Body of pancreas (tissue), 4 donors: ENCODE data around the gene KCNQ5. TPM values are rescaled to one million over a fixed set of nuclear protein-coding genes. Genes with fewer than 3 reads are reported as not detected.
"Not testable (repeated sequence)": the region's sequence is repeated elsewhere in the genome, so short reads cannot be mapped to it uniquely, and the experiment has no call there.

Experiments used
- ATAC-seq: fragments of 150-250 bp; one replicate; pipeline ENCODE4 v1.9.1; 2016
- DNase-seq, 4 donors: peaks; one replicate each; pipeline ENCODE4 v3.0.0-alpha.2; 2019
- H3K27ac ChIP-seq, 4 donors: fragments of 200-600 bp; sonication (generic); 1 replicate in 3 of 4; 2 replicates in 1 of 4; pipeline versions ENCODE4 v1.5.1 to v1.6.1; 2016 to 2019; ENCODE audit warnings: mild to moderate bottlenecking in 1 of 4, mixed read lengths in 1 of 4, moderate library complexity in 1 of 4
- H3K27me3 ChIP-seq, 2 donors: fragments of 200-600 bp; sonication (generic); one replicate each; pipeline ENCODE4 v1.6.0; 2016; ENCODE audit warnings: mild to moderate bottlenecking in 1 of 2
- H3K36me3 ChIP-seq, 2 donors: fragments of 200-600 bp; sonication (generic); replicated peaks in 1 of 2; 2 replicates each; pipeline ENCODE4 v1.5.1; 2016; ENCODE audit warnings: low read depth in 2 of 2; ENCODE audit not compliant: insufficient read depth in 1 of 2
- H3K4me1 ChIP-seq: fragments of 200-600 bp; sonication (generic); one replicate; pipeline ENCODE4 v1.6.0; 2016
- H3K4me3 ChIP-seq, 2 donors: fragments of 200-600 bp; sonication (generic); 1 replicate in 1 of 2; 2 replicates in 1 of 2; pipeline ENCODE4 v1.5.1; 2016 to 2019
- H3K9me3 ChIP-seq, 3 donors: fragments of 200-600 bp; sonication (generic); 1 replicate in 2 of 3; 2 replicates in 1 of 3; pipeline ENCODE4 v1.5.1; 2016
- POLR2A ChIP-seq, 3 donors: fragments of 450-650 bp; IDR thresholded peaks; one replicate each; pipeline ENCODE4 v1.6.1; 2016; ENCODE audit warnings: antibody characterized with exemption in 3 of 3, mild to moderate bottlenecking in 2 of 3
- WGBS, 2 donors: methylation state at CpG; one replicate each; pipeline ENCODE4 v1.1.5; 2017; 5-methylcytosine and 5-hydroxymethylcytosine counted together
- intact Hi-C: fragments of 100-400 bp; cut with DNase I; formaldehyde crosslinking; loops from one replicate; pipeline ENCODE4 v1.15.1; 2023
- total RNA-seq, 2 donors: library from RNA; depleted of rRNA; stranded (reverse); fragments of >200 nt; gene quantifications; one replicate each; pipeline ENCODE4 v1.1.0, GENCODE V29; 2016
- TF ChIP-seq, protein P1 (sequence below), 7 experiments: fragments of 450-650 bp in 4 of 7; fragments of 200-600 bp in 3 of 7; sonication (generic) in 3 of 7; IDR thresholded peaks; one replicate each; pipeline ENCODE4 v1.5.1; 2016 to 2019; ENCODE audit warnings: antibody characterized with exemption in 7 of 7

The KCNQ5 gene
- 1 to 10 TPM; 1.0 to 1.6 TPM for total RNA-seq

DNA sequence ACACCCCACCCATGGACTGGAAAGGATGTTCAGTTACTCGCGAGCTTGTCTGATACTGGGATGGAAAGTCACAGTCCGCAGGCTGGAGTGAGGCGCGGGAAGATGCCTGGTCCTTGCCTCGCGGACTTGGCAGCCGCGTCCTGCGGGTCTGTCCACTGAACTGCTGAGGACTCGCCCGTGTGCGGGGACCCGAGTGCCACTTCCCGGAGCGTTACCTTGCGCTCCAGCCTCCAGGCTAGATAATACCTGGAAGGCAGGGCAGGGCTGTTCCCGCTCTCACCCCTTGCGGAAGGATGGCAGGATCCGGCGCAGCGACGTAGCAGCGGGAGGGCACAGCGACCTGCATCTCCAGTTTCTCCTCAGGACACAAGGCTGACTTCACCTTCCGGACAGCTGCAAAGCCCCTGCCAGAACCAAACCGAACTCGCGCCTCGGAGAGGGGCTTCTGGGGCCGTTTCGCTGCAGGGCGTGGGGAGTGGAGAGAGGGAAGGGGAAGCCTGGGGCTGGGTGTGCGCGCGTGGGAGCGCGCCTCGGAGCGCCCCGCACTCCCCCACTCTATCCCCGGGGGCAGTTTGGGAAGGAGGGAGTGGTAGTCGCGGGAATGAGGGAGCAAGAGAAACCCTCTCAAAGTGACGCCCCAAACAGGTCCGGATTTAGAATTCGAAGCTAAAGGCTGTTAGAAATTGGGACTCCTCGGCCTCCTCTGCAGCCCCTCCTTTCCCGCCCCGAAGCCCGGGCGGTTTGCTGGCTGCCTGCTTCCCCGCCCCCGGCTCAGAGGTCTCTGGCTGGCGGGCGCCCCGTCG, at the start of gene KCNQ5:
Gene KCNQ5, plus strand, starts transcription at position 774 of the 803 bp plus-strand sequence.
- intact Hi-C loops, result no loop called here
- Histone ChIP-seq H3K36me3 (no peaks in the 10 kb centered on the region), H3K4me3 (peak within 1 kb of the TSS; percentile 18 to 48), H3K9me3 (peaks cover 0 to 3% (median 0%) of the 10 kb centered on the region in 3 donors), H3K4me1 (peaks cover 35% of the 10 kb centered on the region), H3K27ac (no peak within 1 kb of the TSS), H3K27me3 (no peaks in the 10 kb centered on the region)
- ATAC-seq, result peak; percentile 43
- WGBS, 2 donors, result 0 to 1% methylated on average over 9 to 54 of the region's 58 CpGs
- peak in 2 of 4 donors; percentile 2 to 25 for DNase-seq
- TF ChIP-seq POLR2A (IDR thresholded peaks at IDR 0.05), result no peak
- TF ChIP-seq, protein P1, sequence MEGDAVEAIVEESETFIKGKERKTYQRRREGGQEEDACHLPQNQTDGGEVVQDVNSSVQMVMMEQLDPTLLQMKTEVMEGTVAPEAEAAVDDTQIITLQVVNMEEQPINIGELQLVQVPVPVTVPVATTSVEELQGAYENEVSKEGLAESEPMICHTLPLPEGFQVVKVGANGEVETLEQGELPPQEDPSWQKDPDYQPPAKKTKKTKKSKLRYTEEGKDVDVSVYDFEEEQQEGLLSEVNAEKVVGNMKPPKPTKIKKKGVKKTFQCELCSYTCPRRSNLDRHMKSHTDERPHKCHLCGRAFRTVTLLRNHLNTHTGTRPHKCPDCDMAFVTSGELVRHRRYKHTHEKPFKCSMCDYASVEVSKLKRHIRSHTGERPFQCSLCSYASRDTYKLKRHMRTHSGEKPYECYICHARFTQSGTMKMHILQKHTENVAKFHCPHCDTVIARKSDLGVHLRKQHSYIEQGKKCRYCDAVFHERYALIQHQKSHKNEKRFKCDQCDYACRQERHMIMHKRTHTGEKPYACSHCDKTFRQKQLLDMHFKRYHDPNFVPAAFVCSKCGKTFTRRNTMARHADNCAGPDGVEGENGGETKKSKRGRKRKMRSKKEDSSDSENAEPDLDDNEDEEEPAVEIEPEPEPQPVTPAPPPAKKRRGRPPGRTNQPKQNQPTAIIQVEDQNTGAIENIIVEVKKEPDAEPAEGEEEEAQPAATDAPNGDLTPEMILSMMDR (IDR thresholded peaks at IDR 0.05), result no peak

DNA sequence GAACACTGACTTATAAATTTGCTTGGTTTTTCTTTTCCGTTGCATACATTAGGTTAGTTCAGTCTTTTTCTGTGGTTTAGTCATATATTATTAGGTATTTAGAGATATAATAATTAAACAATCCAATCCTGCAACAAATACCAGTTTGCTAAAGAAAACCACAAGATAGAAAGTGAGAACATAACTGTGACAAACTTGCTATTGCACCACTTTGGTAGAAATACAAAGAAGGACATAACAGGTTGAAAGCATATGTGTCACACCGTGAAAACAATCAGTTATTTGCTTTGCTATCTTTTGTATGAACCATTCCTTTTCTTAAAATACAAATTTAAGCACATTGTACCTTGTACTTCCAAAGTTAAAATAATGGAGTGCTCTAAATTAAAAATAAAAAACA, 42.0 kb upstream of the KCNQ5 start:
- TF ChIP-seq, protein P1 (IDR thresholded peaks at IDR 0.05), result no peak
- no peak for TF ChIP-seq POLR2A (IDR thresholded peaks at IDR 0.05)
- 53 to 55% methylated on average over 2 of the region's 2 CpGs for WGBS, 2 donors

DNA sequence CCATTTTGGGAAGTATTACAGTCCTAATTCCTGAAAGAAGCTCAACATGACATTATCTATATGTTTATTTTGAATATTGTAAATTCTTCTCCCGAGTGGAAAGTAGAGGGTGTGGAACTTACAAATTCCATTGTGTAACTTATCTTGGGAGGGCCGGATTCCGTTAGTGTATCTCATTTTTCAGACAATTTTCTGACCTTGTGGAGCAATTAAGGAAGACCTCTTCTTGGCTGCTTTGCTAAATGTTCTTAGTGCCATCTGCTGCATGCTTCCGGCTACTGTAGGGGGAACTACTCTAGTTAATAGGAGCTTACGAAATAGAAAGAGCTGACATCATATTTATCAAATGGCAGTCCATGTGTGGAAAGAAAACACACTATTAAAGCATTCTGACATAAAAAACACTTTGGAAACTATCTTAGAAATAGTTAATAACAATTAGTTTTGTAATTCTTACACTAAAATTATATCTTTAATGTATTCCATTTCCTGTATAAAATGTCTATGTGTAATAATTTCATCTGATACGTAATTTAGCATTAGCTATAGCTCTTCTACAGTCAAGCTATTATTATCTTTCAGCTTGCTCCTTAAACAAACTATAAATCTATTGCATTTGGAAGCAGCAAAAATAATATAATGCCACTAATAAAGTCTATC, 41.5 kb upstream of the KCNQ5 start:
- WGBS, 2 donors, result 12 to 13% methylated on average over 6 of the region's 6 CpGs
- H3K36me3 ChIP-seq, result no peaks in the 10 kb centered on the region
- intact Hi-C loops, result no loop called here
- H3K27me3 ChIP-seq, result no peaks in the 10 kb centered on the region
- DNase-seq, result peak in 3 of 4 donors; percentile 54 to 68 (median 66)
- no peaks in the 10 kb centered on the region for H3K4me1 ChIP-seq
- ATAC-seq, result peak; percentile 92
- H3K27ac ChIP-seq, result no peak overlapping the region
- H3K4me3 ChIP-seq, result no peak overlapping the region
- no peak for TF ChIP-seq POLR2A (IDR thresholded peaks at IDR 0.05)
- TF ChIP-seq, protein P1 (IDR thresholded peaks at IDR 0.05), result peak; percentile 13 to 81 (median 49)
- no peaks in the 10 kb centered on the region for H3K9me3 ChIP-seq

More for the DNA sequence above, 42.0 kb upstream of the KCNQ5 start:
- intact Hi-C loops, result no loop called here
- H3K27ac ChIP-seq, result no peak overlapping the region
- no peaks in the 10 kb centered on the region for H3K9me3 ChIP-seq
- ATAC-seq (no peak), DNase-seq (no peak)
- H3K27me3 ChIP-seq, result no peaks in the 10 kb centered on the region
- no peaks in the 10 kb centered on the region for H3K4me1 ChIP-seq
- no peak overlapping the region for H3K4me3 ChIP-seq
- H3K36me3 ChIP-seq, result no peaks in the 10 kb centered on the region

DNA sequence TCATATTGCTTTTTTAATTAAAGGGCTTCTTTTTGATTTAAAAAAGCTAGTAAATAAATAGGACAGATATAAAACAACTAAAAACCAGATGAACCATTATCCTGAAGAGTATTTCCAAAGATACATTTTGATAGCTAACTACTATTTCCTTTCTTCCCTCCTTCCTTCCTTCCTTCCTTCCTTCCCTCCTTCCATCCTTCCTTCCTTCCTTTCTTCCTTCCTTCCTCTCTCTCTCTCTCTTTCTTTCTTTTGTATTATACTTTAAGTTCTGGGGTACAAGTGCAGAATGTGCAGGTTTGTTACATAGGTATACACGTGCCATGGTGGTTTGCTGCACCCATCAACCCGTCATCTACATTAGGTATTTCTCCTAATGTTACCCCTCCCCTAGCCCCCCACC, 40.9 kb upstream of the KCNQ5 start:
- H3K36me3 ChIP-seq, H3K27me3 ChIP-seq, H3K9me3 ChIP-seq, intact Hi-C loops, H3K4me1 ChIP-seq, H3K4me3 ChIP-seq, ATAC-seq, H3K27ac ChIP-seq, DNase-seq: not testable (repeated sequence)
- WGBS, 2 donors, result 81 to 89% methylated on average over 2 of the region's 2 CpGs

DNA sequence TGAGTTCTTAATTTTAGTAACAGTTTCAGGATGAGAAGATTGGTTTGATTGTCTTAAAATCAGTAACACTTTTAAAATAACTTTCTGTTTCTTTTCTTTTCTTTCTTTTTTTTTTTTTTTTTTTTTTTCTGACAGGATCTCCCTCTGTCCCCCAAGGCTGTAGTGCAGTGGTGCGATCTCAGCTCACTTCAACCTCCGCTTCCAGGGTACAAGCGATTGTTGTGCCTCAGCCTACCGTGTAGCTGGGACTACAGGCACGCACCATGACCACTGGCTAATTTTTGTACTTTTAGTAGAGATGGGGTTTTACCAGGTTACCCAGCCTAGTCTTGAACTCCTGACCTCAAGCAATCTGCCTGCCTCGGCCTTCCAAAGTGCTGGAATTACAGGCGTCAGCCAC, 33.7 kb upstream of the KCNQ5 start:
- no peaks in the 10 kb centered on the region for H3K36me3 ChIP-seq
- H3K27ac ChIP-seq, result no peak overlapping the region
- 87 to 89% methylated on average over 7 of the region's 7 CpGs for WGBS, 2 donors
- no peak for DNase-seq
- no peaks in the 10 kb centered on the region for H3K4me1 ChIP-seq
- H3K4me3 ChIP-seq, result no peak overlapping the region
- intact Hi-C loops, result no loop called here
- no peak for ATAC-seq
- H3K27me3 ChIP-seq, result no peaks in the 10 kb centered on the region
- no peaks in the 10 kb centered on the region for H3K9me3 ChIP-seq
- TF ChIP-seq, protein P1 (IDR thresholded peaks at IDR 0.05), result no peak
- TF ChIP-seq POLR2A (IDR thresholded peaks at IDR 0.05), result no peak
